LHCN-M2 (cell line): ENCODE results near the gene KMO. TPM values are rescaled to one million over a fixed set of nuclear protein-coding genes. Genes with fewer than 3 reads are reported as not detected.

Source experiments
- DNase-seq: peaks from one replicate; pipeline ENCODE4 v3.0.0-alpha.2; 2012; ENCODE audit warnings: low read depth
- total RNA-seq: library from RNA; depleted of rRNA; stranded (reverse); fragments of >200 nt; gene quantifications from 2 replicates; pipeline ENCODE4 v1.2.3, GENCODE V29; 2014

The KMO gene
- total RNA-seq, 1 experiment from 2014 or later, result not detected

DNA sequence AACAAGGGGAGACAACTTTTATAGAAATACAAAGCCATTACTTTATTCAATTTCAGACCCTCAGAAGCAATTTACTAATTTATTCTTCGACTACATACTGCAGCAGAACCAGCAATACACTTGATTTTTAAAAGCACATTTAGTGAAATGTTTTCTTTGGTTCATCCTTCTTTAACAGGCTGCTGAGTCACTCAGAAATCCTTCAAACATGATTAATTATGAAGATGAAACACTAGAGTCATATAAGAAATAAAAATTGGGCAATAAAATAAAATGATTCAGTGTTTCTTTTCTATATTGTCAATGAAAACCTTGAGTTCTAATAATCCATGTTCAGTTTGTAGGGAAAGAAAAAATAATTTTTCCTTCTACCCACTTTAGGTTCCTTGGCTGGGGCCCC, 61.0 kb downstream of the KMO start:
- peak; percentile 50 for DNase-seq

DNA sequence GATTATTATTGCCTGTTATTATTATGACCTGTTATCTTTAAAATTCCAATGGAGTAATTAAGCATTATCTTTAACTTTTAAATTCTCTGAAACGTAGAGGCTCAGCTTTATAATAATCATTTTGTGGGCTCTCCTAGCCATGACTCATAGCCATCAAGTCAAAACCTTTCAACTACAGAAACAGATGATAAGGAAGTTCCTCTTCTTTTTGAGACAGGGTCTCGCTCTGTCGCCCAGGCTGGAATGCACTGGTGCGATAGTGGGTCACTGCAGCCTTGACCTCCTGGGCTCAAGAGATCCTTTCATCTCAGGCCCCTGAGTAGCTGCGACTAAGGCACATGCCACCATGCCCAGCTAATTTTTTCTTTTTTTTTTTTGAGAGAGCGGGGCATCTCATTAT, 64.5 kb downstream of the KMO start:
- DNase-seq, result no peak

- no peak for DNase-seq
These were observed 66.1 kb downstream of the KMO start for GRCh38 chr1:241598249-241598648.

GRCh38 chr1:241600496-241600901, 68.3 kb downstream of the KMO start:
- DNase-seq, result no peak

- DNase-seq, result peak; percentile 88
These were observed 71.6 kb downstream of the KMO start for GRCh38 chr1:241603731-241604245.

DNA sequence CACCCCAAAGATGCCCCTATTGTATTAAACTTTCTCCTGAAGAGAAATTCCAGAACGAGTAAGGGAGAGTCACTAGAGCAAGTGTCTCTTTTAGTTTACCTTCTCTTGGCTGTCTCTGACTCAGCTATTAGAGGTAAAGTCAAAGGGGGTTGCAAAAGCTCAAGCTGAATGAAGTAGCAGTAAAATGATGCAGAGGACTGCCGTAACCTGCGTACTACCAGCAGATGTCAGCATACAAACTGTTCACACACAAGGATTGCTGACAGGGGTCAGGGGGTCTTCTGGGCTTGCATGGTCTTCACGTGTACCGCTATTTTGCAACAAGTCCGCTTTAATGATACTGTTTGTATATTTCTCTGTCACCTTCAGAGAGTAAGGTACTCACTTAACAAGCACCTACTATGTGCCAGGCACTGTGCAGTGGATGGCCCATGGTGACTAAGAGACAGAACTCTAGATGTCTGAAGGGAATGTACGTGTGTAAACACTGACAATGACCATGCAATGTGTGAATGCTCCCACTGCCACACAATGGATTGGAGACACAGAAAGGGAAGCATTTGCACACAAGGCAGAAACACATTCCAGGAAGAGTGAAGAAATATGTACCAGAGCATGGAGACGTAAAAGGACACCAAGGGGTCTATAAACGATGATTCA, 73.1 kb downstream of the KMO start:
- DNase-seq, result no peak

GRCh38 chr1:241606544-241606943, 74.4 kb downstream of the KMO start:
- DNase-seq, result peak; percentile 56

GRCh38 chr1:241607497-241607896, 75.3 kb downstream of the KMO start:
- no peak for DNase-seq

DNA sequence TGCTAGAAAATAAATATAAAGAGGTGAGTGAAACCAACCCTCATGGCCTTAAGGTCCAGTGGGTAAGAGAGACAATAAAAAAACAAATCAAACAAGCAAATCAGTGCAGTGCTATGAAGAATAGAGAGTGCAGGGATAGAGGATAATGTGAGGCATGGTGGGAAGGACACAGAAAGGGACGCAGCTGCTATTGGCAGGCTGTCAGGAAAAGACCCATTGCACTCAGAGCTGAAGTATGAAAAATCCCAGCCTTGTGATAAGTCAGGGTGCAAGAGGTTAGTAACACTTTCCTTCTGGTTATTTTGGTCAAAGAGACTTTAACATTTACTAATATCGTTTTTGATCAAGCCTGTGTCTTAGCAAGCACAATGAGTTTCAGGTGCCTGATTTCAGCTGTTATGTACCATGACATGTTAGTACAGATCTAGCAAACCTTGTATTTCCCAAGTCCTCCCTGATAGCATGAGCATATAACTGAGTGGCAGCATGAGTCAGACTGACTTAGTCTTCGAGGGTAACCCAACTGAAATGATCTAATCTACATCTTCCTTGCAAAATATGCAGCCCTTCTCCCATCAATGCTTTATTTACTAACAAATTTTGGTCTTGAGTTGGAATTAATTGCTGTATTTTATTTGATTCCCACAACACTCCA, 76.3 kb downstream of the KMO start:
- DNase-seq, result peak; percentile 74

- peak; percentile 78 for DNase-seq
These were observed 78.1 kb downstream of the KMO start for GRCh38 chr1:241610056-241610815.

DNA sequence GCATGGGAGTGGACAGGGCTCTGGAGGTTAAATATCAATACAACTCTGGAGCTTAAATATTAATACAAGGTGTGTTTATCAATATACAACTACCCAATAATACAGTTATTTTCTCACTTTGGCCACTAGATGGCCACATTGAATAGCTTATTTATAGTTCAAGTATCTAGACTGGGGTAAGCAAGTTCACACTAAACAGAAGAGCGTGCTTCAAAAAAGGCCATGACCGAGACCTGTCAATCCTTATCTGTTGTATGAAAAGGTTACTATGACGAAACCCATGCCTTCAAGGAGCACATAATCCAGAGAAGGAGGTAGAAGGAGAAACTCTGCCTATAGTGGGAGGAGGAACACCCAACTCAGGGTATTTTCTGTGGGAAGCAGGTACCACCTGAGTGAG, 78.9 kb downstream of the KMO start:
- DNase-seq, result peak; percentile 72

DNA sequence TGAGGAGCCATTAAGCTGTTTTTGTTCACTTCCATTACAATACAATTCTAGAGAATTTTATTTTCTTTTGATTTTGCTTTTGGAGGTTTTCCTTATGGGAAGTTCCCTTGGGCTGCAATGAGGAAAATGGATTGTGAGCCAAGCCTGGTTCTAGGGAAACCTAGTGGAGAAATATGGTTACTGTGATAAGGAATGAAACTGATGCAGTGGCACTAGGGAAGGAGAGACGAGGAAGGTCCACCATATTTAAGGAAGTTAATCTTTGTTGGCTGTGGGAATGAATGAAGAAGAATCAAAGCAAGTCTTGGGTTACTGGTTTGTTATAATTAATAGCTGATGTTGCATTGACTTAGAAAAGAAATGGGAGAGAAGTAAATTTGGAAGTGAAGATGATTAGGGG, 79.6 kb downstream of the KMO start:
- no peak for DNase-seq

DNA sequence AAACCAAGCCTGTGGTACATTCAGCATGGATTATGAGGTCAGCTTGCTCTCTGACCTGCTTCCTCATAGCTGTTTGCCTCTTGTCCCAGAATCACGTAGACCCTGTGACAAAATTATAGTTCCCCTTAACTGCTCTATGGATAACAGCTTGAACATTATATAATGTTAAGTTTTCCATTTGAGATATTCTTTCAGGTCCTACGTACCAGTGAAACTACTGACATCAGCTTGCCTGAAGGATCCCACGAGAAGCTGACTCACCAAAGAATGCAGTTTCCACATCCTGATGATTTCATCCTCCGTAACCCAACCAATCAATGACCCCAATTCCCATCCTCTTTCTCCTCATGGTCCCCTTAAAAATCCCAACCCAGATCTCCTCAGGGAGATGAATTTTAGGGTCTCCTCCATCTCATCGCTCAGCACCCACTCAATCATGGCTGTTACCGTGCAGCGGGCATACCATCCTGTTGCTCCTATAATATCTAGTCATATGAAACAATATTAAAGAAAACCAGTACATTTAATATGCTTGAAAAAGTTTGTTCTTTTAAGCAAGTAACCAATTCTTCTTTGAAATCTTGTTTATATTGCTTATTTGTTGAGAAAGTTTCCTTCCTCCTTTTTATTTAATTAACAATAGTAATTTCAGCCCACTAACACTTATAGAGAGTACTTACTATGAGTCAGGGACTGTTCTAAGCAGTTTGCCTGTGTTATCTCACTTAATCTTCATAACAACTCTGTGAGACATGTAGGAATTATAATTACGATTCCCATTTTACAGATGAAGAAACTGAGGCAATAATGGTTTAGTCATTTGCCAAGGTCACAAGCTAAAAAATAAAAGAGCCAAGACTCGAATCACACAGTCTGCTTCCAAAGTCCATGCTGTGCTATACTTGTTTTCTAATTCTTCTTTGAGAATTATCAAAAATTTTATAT, 80.6 kb downstream of the KMO start:
- peak; percentile 82 for DNase-seq

GRCh38 chr1:241614144-241614543, 82.0 kb downstream of the KMO start:
- DNase-seq, result no peak

DNA sequence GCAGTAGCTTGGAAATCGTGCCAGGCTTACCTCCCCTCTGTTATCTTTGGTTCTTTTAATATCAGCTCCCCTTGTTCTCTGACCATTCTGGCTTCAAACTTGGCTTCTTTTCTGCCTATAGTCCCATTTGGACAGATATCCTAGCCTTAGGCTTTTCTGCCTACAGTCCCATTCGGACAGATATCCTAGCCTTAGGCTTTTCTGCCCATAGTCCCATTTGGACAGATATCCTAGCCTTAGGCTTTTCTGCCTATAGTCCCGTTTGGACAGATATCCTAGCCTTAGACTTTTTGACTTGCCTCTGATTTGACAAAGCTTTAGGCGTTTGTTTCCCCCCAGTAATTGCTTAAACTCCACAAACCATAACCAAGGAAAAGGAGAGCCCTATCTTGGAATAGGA, 82.4 kb downstream of the KMO start:
- no peak for DNase-seq

DNA sequence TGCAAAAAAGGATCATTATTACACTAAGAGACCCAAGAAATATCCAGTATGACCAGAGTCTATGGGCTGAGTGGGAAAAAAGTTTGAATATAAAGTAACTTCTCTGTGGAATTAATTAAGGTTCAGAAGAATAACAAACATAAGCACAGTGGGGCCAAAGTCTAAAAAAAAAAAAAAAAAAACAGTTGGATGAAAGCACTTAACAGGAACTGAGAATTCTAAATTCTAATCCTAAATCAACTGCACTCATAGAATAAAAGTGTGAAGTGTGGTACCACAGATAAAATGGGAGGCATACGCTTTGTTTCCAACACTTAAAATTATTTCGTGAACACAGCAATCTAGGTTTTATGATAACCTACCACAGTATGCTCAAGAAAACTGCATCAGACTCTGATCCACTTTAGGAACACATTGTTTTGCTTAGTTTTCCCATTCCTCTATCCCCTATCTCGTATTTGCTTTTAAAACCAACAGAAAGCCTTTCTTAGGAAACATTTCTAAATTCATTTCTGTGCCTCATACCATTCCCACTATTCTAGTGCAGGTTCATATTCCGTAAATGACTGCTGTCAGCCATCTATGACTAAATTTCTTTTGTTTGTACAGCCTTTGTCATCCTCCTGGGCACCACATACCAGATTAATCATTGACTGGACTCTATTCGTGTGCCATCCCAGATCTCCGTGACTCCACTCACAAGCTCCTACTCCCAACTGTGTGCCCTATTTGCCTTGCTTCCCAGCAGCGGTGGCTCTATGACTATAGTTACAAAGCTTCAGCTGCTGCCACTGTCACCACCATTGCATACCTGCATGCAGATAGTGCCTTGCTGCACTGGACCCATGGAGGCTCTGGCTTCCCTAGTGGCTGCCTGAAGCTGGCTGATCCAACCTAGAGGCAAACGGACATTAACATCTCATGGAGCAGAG, 83.1 kb downstream of the KMO start:
- DNase-seq, result peak; percentile 64

GRCh38 chr1:241617426-241617825, 85.2 kb downstream of the KMO start:
- no peak for DNase-seq

DNA sequence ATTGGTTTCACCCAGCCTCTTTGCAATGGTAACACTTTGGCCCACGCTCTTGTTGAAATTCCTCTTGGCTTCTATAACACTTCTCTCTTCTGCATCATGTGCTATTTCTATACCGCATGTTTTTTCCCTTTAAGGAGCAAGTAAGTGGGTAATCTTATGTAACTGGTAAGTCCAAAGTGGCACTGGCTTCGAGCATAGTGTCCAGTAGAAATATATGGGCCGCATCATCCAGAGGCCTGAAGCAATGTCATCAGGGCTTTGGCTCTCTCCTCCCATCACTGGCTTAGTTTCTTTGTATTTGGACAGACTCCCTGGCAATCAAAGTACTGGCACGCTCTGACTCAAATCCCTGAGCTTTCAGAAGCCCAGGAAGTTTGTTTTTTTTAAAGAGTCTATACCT, 90.5 kb downstream of the KMO start:
- no peak for DNase-seq

- no peak for DNase-seq
These were observed 92.8 kb downstream of the KMO start for GRCh38 chr1:241624935-241625334.
